Activated CD4-positive, alpha-beta T cell treated with anti-CD3 and anti-CD28 coated beads for 48 hours (primary cell): Measurements from ENCODE around the gene BRF1.
A peak's percentile ranks its signal among the peaks of the same experiment; 100 is the strongest.

ENCODE experiments used
- DNase-seq: peaks from one replicate; pipeline ENCODE4 v3.0.0-alpha.2; 2020

Gene BRF1

DNA sequence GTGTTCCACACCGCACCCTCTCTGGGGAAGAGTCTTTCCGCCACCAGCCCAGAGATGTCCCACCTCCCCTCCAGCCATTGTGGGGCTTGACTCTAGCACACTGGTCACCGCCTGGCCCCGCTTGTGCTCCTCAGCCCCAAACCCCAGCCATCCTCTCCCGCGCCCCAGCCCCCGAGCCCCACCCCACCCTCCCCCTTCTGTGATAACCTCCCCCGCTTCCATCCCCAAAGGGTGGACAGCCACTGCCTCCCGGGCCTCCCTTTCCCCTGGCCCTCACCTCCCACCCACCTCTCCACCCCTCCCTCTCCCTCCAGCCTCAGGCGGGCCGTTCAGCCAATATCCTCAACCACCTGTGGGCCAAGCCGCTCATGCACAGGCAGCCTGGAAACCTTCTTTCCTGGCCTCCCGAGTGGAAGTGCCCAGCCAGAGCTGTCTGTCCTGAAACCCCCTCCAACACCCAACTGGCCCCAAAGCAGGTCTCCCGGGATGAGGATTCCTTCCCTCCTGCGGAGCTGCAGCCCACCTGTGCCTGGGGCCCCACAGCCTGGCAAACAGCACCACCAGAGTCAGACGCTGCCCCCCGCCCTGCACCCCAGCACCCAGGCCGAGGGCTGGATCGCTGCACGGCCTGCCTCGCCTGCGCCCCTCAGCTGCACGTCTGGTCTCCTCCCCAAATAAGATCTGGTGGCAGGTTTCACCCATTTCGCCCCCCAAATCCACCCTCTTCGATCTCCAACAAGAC, 92.6 kb downstream of the BRF1 start:
- no peak for DNase-seq

DNA sequence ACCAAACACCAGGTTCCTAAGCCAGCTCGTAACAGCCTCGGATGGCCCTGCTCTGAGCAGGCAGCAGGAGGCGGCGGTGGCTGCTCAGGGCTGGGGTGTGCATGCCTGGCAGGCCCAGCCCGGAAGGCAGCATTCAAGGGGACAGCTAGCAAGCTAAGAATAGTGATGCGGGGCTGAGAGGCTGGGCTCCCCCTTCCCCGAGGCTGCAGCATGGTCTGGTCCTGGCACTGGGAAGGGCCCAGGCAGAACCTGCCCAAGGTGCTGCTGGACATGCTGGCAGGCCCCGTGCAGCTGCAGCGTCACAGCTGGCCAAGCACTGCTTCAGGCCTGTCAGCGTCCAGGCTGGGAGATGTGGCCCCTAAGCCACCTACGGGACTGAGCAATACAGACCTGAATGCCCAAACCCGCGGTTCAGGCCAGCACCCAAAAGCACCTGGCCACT, 93.3 kb downstream of the BRF1 start:
- DNase-seq = no peak

DNA sequence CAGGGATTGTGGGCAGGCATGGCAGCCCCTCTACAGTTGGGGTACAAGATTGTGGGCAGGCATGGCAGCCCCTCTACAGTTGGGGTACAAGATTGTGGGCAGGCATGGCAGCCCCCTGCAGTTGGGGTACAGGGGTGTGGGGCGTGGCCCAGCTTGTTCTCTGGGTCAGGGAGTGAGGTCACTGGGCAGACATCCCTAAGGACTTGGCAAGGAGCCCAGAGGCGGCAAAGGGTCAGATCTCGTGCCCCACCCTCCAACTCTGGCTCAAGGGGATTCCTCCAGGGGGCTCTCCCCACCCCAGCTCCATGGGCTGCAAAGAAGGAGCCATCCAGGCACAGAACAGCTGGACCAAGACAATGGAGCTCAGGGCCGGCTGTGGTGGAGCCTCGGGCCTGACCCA, 93.9 kb downstream of the BRF1 start:
- DNase-seq = no peak

DNA sequence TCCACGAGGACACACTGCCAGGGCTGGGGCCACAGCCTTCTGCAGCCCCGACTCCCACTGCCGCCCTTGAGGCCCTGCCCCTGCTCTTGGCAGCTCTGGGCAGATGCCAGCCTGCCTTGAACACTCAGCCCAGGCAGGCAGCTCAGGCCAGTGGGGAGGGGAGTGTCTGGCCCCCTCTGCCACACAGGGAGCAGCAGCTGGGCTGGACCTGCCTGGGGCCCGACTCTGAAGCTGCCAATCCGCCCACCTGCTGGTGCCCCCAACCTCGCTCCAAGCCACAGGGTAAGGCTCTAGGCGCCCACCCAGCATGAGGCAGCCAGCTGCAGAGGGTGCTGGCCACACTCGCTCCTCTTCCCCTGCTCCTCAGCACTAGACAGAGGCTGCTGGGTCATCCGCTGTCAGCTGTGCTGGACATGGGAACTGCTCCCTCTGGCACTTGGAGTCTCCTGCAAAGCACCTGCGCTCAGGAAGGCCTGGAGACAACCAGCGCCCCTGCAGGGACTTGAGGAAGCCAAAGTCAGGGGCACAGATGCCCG, 95.1 kb downstream of the BRF1 start:
- no peak for DNase-seq

DNA sequence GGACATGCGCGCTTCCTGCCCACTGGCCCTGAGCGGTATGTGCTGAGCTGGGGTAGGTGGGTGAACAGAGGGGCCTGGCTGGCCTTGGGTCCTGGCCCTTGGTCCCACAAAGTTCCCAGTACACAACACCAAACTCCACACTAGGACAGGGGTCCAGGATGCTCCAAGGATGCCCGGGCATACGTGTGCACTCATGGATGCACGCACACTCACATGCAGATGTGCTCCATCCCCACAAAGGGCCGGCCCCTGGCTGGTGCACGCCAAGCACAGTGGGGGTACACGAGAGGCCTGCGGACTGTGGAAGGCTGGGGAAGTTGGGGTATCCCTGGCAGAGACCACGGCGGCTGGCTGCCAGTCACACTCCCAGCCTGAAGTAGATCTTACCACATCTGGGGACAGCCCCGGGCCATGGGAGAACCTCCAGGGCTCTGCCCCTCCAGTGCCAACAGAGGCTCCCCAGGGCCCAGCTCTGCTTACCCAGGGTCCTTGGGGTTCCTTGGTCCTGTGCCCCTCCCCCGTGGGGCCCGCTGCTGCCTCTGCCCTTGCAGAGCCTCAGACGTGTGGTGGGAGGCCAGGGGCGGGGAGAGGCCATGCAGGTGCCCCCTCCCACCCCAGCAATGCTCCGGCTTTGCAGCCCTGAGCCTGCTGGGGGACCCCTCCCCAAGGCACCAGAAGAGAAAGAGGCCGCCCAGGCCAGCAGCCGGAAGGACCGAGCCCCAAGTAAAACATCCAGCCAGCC, 95.7 kb downstream of the BRF1 start:
- no peak for DNase-seq

DNA sequence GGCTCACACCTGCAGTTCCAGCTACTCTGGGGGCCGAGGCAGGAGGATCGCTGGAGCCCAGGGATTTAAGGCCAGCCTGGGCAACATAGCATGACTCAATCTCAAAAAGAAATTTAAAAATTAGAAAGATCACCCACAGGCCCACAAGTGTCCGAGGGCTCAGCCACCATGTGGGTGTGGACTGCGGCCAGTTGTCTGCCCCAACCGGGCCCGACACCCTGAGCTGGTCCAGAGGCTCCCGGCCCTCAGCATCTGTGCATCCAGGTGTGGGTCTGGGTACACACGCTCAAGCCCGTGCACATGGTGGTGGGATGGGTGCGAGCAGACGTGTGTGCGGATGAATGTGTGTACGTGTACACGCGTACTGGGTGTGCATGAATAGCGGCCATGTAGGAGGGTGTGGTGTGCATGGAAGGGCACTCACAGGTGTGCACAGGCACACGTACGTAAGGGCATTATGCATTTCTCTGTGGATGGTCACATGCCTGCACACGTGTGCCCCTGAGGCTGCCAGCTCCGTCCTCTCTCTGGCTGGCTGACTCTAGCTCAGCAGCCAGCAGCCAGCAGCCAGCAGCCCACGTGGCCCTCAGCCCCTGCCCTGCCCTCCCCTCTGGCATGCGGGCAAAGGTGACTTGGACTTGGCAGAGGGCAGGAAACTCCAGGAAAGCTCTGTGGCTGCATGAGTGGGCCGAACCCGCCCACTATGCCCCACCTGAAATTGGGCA, 96.4 kb downstream of the BRF1 start:
- no peak for DNase-seq

DNA sequence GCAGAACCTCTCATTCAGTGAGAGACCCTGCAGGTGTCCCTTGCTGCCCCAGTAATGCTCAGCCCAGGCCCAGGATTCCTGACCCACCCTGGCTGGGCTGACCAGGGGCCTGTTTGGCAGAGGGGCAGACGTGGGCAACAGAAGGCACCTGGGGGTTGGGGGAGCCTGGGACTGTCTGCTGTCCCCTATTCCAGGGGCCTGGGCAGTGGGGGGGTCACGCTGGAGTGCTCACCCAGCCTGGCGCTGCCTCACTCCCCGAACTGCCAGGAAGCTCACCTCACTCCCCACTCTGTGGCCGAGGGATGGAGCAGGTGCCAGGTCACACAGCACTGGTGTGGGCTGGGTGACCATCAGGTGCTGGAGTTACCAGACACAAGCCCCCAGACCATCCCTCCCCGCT, 97.1 kb downstream of the BRF1 start:
- DNase-seq = no peak

DNA sequence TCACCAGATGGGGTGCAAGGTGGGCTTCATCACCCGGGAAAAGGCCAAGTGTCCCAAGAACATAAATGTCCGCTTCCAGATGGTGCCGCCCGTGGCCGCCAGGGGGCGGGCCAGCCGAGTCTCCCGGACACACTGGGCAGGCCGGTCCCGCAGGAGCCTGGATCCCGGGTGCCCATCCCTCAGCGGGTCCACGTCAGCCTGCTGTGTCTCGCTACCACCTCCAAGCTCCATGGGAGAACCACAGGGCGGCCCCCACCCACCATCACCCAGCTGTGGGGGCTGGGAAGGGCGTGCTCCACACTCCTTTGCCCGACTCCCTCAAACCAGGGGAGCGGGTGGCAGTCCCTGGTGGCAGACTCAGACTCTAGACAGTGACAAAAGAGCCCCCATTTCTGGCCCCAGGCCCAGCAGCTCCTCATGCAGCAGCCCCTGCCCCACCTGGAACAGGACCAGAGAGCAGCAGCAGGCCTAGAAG, 97.7 kb downstream of the BRF1 start:
- peak; percentile 76 for DNase-seq

DNA sequence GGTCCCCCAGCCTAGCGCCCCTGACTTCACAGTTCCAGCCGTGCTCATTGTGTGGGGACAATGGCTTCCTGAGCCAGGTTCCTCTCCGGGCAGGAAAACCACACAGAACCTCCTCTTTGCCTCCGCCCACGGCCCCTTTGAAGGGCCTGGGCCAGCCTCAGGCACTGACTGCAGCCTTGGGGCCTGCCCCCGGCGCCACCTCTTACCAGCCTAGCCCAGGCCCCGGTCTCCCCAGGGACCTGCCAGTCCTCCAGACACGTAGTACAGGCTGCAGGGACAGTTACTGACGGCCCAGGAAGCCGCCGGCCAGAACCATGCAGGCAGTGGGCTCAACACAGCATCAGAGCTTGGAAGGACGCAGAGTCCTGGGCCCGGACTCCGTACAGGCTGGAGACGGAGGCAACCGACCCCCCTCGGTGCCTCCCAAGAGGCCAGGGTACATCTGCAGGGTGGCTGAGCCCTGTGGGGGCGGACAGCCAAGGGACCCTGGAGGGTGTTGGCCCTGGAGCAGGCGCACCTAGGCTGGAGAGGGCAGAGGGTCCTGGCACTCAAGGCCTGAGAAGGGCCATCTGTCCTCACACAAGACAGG, 98.8 kb downstream of the BRF1 start:
- DNase-seq = peak; percentile 58

DNA sequence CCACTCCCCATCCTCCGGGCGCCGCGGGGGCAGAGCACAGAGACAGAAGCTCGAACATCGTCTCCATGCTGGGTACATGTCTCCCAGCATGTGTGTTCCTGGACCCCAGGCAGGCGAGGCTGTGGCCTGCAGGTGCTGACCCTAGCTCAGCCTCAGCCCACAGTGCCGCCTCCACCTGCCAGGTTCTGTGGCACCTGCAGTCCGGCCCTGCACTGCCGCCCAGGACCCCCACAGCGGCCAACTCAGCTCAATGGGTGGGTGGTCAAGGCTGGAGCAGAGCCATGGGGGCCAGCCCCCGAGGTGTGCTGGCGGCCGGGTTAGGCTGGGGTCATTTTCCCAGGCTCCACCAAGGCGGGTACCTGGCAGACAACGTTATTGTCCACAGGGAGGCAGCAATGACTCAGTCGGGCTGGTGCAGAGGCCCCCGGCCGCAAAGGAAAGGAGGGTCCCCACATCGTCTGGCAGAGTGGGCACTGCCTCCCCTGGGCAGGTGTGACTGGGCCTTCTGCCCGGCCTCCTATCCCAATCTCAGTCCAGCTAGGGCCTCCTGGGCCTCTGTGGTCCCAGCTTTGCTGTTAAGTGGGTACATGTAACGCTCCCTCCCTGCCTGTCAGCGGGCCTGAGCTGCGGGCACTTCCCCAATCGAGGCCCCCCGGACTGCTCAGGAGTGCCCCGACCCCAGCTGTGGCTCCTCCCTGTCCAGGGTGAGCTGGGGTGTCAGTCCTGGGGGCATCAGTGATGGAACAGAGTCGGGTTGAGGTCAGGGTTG, 99.5 kb downstream of the BRF1 start:
- DNase-seq = no peak

DNA sequence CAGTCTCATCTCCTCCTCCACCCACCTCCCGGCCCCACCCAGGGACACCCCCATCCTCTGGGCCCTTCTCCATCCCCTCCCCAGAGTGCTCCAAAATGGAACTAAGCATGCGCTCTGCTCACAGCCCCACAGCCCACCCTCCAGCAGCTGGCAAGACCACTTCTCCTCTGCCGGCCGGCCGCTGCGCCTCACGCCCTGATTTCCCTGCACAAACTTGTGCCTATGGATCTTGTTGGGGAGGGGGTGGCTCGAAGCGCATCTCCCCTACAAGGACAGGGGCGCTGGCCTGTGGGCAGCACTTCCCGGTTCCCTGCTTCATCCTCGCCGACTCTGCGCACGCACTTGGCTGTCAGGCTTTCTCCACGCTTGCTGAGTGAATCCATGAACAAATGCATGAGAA, 100.2 kb downstream of the BRF1 start:
- DNase-seq = no peak

DNA sequence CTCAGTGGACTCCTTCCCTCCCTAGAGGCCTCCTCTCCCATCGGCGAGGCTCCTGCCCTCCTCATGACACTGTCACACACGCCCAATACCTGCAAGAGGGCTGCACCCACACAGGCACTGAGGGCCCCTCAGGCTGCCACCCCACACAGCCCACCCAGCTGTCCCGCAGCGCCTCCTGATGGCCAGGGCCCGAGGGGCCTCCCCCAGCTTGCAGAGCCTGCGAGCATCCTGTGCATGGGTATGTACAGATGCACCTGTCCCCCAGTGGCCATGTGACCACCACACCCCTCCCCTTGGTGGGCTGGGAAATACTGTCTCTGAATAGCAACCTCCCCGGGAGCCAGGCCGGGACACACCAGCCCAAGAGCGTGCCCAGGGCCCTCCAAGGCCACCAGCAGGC, 100.7 kb downstream of the BRF1 start:
- no peak for DNase-seq

DNA sequence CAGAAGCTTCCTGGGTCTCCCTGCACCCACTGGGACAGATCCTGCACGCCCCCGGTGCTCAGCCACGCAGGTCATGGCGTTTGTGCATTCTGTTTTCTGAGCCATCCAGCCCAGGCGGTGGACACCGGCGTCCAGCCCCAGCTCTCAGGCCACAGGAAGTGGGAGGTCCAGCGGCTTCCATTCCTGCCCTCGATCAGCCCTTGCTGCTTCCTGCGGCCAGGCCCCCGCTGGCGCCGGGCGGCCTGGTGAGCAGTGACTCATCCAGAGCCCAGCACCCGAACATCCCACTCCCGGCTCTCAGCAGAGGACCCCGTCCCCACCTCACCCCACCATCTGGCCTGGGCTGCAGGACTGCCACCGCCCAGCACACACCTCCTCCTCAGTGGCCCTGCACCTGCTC, 101.7 kb downstream of the BRF1 start:
- DNase-seq = no peak

DNA sequence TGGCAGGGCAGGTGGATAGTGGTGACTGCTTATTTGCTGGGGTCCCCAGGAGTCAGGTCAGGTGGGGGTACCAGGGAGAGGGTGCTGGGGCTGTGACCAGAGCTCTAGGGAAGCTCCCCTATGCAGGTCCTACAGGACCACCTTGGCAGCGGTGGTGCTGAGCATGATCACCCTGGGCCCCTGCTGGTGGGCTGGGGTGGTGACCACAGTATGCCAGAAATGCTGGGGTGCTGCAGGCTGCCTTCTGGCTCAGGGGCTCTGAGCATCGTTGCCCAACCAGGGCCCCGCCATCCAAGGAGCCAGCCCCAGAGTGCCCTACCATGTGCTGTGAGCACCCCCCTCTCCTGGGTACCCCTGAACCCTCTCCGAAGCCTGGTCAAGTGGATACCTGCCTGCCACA, 102.2 kb downstream of the BRF1 start:
- DNase-seq = no peak

DNA sequence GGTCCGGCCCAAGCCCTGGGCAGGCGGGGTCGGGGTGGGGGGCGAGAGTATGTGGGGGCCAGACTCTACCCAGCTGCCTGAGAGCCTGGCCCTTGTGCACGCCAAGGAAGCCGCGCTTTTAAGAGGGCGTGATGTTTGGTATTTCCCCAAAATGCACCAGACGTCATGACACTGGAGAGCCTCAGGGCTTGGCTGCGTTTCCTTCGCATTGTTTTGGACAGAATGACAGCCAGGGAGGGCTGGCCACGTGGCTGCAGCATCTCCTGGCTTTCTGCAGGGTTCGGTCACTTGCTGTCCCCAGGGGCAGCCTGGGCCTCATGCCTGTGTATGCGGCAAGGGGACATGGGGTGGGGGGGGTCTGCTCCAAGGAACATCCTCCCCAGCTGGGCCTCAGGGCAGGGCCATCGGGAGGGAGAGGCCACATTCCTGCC, 103.6 kb downstream of the BRF1 start:
- DNase-seq = peak; percentile 34

DNA sequence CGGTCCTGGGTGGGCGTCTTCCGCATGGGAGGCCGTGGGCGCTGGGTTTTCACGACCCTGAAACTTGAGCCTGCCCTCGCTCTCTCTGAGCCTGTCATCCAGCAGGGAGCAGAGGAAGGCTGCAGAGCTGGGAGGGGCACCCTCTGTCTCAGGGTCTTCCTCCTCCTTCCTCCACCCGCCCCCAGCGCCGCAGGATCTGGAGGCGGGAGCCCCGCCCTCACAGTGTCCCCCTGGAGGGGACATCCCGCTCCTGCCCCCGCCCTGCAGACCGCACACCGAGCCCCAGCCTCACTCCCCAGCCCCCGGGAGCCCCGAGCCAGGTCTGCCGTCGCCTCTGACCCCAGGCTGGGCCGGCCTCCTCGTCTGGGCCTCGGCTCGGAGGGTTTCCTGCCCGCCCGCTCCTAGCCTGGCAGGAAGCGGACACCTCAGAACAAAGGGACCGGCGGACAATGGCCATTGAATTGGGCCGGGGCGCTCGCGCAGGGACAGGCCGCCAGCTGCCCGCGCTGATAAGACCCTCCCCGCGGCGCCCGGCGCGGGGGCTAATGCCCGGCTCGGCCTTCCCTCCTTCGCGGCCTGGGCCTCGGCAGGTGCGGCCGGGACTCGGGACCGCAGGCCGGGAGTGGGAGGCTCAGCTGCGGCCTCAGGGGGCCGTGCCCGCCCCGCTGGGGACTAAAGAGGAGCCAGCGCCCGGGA, 104.4 kb downstream of the BRF1 start:
- no peak for DNase-seq

DNA sequence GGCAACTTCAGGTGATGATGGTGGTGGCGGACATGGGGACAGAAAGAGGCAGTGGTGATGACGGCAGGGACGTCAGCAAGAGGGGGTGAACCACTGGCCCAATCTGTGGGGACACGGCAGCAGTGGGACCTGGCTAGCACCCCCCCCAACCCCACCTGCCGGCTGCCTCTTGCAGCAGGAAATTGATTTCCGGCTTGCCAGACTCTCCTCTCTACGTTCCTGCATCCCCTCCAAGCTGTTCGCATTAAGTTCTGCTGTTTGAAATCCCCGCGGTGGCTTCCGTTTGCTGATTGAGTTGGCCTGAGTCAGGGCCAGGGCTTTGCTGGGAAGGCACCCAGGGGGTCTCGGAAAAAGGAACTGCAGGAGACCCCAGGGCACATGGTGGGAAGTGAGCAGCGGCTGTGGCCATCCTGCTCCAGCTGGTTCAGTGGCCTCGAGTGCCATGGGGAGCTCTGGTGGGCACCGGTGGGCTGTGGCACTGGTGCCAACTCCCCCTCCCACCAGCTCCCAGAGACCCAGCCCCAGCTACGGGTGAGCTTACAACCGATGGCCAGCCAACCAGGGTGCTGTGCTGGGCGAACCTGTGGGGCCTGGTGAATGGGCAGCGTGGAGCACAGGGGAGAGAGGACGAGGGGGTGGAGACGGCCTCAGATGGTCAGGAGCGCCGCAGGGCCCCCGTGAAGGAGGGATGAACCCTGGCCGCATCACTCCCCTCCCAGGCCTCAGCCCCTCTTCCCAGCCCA, 105.1 kb downstream of the BRF1 start:
- DNase-seq = no peak

DNA sequence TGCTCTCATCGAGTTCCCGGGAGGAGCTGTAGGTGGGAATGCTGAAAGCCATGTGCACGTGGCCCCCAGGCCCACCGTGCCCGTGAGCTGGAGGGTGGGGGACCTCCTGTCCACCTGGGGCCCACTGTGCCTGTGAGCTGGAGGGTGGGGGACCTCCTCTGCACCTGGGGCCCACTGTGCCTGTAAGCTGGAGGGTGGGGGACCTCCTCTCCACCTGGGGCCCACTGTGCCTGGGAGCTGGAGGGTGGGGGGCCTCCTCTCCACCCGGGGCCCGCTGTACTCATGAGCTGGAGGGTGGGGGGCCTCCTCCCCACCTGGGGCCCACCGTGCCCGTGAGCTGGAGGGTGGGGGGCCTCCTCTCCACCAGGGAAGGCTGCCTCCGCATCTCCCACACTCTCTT, 105.8 kb downstream of the BRF1 start:
- DNase-seq = no peak

DNA sequence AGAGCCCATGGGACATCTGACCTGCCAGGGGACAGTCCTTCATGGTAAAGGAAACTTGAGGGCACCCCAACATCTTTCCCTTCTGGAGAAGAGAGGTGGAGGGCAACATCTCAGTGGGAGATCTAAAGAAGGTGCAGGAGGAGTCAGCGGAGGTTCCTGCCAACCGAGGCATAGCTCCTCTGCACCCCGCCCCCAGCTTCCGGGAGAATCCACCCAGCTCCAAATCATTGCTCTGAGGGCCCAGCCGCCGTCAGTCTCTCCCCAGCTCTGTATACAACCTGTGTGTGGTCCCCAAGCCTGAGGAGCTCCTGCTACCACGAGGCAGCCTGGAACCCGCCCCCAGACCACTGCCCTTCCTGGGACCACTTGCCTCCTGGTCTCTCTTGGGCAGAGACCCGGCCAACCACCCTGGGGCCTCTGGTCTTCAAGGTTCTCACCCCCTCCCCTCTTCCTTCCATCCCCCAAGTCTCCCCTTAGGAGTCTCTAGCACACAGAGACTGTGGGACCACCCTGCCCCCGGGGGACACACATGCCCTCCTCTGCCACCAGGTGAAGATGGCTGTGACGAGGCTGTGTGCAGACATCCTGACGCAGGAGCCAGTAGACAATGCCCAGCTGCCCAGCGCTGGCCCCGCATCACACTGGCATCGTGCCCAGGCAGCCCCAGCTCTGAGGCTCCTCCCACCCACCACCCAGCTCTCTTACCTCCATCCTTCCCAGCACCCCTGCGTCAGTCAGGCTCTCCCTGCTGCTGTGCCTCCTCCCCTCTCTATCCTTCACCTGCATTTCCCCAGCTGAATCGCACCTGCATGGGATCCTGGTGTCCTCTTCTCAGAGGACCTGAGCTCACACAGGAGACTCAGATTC, 106.7 kb downstream of the BRF1 start:
- peak; percentile 67 for DNase-seq
